Vagina (tissue), 2 donors: ENCODE results near the gene LDLRAD3.

Experiments
- POLR2A ChIP-seq, 2 donors: fragments of 450-650 bp; IDR thresholded peaks; one replicate each; pipeline ENCODE4 v1.6.1; 2017; ENCODE audit warnings: antibody characterized with exemption in 2 of 2, mild to moderate bottlenecking in 2 of 2, moderate library complexity in 2 of 2
- POLR2AphosphoS5 ChIP-seq, 2 donors: sonication (generic); formaldehyde crosslinking; IDR thresholded peaks; one replicate each; pipeline ENCODE4 v1.9.0; 2017; ENCODE audit warnings: antibody characterized with exemption in 2 of 2, mild to moderate bottlenecking in 2 of 2, low read depth in 1 of 2; ENCODE audit not compliant: insufficient read depth in 1 of 2
- TF ChIP-seq, protein P1 (sequence below), 3 experiments: fragments of 450-650 bp in 2 of 3; fragments of 200-600 bp in 1 of 3; sonication (generic) in 1 of 3; IDR thresholded peaks; one replicate each; pipeline ENCODE4 v1.5.1; 2017 to 2019; ENCODE audit warnings: antibody characterized with exemption in 3 of 3, mild to moderate bottlenecking in 2 of 3, moderate library complexity in 2 of 3

DNA sequence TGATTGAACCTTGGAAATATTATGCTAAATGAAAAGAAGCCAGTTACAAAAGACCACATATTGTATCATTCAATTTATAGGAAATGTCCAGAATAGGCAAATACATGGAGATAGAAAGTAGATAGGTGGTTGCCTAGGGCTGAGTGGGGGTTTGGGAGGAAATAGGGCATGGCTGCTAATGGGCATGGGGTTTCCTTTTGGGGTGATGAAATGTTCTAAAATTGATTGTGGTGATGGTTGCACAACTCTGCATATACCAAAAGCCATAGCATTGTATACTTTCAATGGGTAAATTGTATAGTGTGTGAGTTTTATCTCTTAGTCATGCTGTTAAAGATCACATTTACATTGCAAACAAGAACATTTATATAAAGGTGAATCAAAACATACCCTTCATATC is 48.7 kb downstream of the LDLRAD3 start:
- TF ChIP-seq, protein P1, sequence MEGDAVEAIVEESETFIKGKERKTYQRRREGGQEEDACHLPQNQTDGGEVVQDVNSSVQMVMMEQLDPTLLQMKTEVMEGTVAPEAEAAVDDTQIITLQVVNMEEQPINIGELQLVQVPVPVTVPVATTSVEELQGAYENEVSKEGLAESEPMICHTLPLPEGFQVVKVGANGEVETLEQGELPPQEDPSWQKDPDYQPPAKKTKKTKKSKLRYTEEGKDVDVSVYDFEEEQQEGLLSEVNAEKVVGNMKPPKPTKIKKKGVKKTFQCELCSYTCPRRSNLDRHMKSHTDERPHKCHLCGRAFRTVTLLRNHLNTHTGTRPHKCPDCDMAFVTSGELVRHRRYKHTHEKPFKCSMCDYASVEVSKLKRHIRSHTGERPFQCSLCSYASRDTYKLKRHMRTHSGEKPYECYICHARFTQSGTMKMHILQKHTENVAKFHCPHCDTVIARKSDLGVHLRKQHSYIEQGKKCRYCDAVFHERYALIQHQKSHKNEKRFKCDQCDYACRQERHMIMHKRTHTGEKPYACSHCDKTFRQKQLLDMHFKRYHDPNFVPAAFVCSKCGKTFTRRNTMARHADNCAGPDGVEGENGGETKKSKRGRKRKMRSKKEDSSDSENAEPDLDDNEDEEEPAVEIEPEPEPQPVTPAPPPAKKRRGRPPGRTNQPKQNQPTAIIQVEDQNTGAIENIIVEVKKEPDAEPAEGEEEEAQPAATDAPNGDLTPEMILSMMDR (IDR thresholded peaks at IDR 0.05), result no peak
- TF ChIP-seq POLR2A (IDR thresholded peaks at IDR 0.05), result no peak
- TF ChIP-seq POLR2AphosphoS5 (IDR thresholded peaks at IDR 0.05; ENCODE audit: insufficient read depth in 1 of 2, low read depth in 1 of 2), result no peak
